GM23248 (cell line): ENCODE measurements around the gene ARHGAP26. TPM values are rescaled to one million over a fixed set of nuclear protein-coding genes. Genes with fewer than 3 reads are reported as not detected.

Experiments
- DNase-seq: peaks from one replicate; pipeline ENCODE4 v3.0.0-alpha.2; 2015
- H2AFZ ChIP-seq: fragments of 200-600 bp; sonication (generic); 2 replicates; pipeline ENCODE4 v1.6.1; 2016; ENCODE audit warnings: antibody characterized with exemption
- H3F3A ChIP-seq: fragments of 200-600 bp; sonication (generic); 2 replicates; pipeline ENCODE4 v1.6.1; 2016; ENCODE audit warnings: mild to moderate bottlenecking, antibody characterized with exemption, mixed run types; ENCODE audit not compliant: insufficient read depth
- H3K27ac ChIP-seq: fragments of 200-600 bp; sonication (generic); 2 replicates; pipeline ENCODE4 v1.5.1; 2016; ENCODE audit warnings: mild to moderate bottlenecking
- H3K27me3 ChIP-seq: fragments of 200-600 bp; sonication (generic); replicated peaks from 2 replicates; pipeline ENCODE4 v1.6.1; 2016; ENCODE audit warnings: mild to moderate bottlenecking; ENCODE audit not compliant: insufficient read depth
- H3K36me3 ChIP-seq: fragments of 200-600 bp; sonication (generic); 2 replicates; pipeline ENCODE4 v1.6.1; 2016; ENCODE audit warnings: low read depth, mild to moderate bottlenecking
- H3K4me1 ChIP-seq: fragments of 200-600 bp; sonication (generic); 2 replicates; pipeline ENCODE4 v1.6.1; 2016; ENCODE audit warnings: mild to moderate bottlenecking; ENCODE audit not compliant: insufficient read depth
- H3K4me2 ChIP-seq: fragments of 200-600 bp; sonication (generic); one replicate; pipeline ENCODE4 v1.6.1; 2016; ENCODE audit warnings: mild to moderate bottlenecking; ENCODE audit not compliant: unreplicated experiment
- H3K4me3 ChIP-seq: fragments of 200-600 bp; sonication (generic); 2 replicates; pipeline ENCODE4 v1.5.1; 2016; ENCODE audit warnings: mild to moderate bottlenecking
- H3K79me2 ChIP-seq: fragments of 200-600 bp; sonication (generic); 2 replicates; pipeline ENCODE4 v1.6.1; 2016; ENCODE audit warnings: mild to moderate bottlenecking; ENCODE audit not compliant: insufficient read depth
- H3K9ac ChIP-seq: fragments of 200-600 bp; sonication (generic); 2 replicates; pipeline ENCODE4 v1.6.1; 2016; ENCODE audit warnings: mild to moderate bottlenecking
- H3K9me2 ChIP-seq: fragments of 200-600 bp; sonication (generic); 2 replicates; pipeline ENCODE4 v1.6.1; 2016; ENCODE audit warnings: mixed run types, mild to moderate bottlenecking, moderate library complexity; ENCODE audit not compliant: insufficient read depth
- H3K9me3 ChIP-seq: fragments of 200-600 bp; sonication (generic); one replicate; pipeline ENCODE4 v1.6.1; 2017; ENCODE audit warnings: low read depth
- H4K20me1 ChIP-seq: fragments of 200-600 bp; sonication (generic); 2 replicates; pipeline ENCODE4 v1.6.0; 2016; ENCODE audit not compliant: insufficient read depth
- EZH2 ChIP-seq: fragments of 200-600 bp; sonication (generic); IDR thresholded peaks from 2 replicates; pipeline ENCODE4 v1.6.1; 2018; ENCODE audit warnings: antibody characterized with exemption, mild to moderate bottlenecking; ENCODE audit not compliant: insufficient read depth, poor library complexity, severe bottlenecking
- EZH2phosphoT487 ChIP-seq: fragments of 200-600 bp; sonication (generic); IDR thresholded peaks from 2 replicates; pipeline ENCODE4 v1.6.1; 2018; ENCODE audit warnings: antibody characterized with exemption, moderate library complexity, mild to moderate bottlenecking, low read depth; ENCODE audit not compliant: insufficient read depth
- WGBS, 2 experiments: methylation state at CpG; one replicate each; pipeline ENCODE4 v1.1.6; 2015 to 2017; ENCODE audit warnings: low lambda C conversion rate in 2 of 2, low coverage in 1 of 2; ENCODE audit errors: missing lambda C conversion rate in 2 of 2; 5-methylcytosine and 5-hydroxymethylcytosine counted together
- in situ Hi-C: fragments of 300-500 bp; cut with MboI; formaldehyde crosslinking; loops from 2 replicates; pipeline ENCODE4 v1.15.0; 2020
- polyA plus RNA-seq: library from polyadenylated mRNA; unstranded; fragments of >200 nt; fragmentation: Nextera tagmentation; extraction: Ambion mirVana; gene quantifications from 2 replicates; pipeline ENCODE4 v1.2.1, GENCODE V29; 2016
- total RNA-seq: library from RNA; depleted of rRNA; stranded (reverse); fragments of >200 nt; shearing (Covaris generic); gene quantifications from 2 replicates; pipeline ENCODE4 v1.2.3, GENCODE V29; 2014

The ARHGAP26 gene
- total and polyA plus RNA-seq, 2 experiments from 2014 or later = 1.6 to 1.7 TPM

DNA sequence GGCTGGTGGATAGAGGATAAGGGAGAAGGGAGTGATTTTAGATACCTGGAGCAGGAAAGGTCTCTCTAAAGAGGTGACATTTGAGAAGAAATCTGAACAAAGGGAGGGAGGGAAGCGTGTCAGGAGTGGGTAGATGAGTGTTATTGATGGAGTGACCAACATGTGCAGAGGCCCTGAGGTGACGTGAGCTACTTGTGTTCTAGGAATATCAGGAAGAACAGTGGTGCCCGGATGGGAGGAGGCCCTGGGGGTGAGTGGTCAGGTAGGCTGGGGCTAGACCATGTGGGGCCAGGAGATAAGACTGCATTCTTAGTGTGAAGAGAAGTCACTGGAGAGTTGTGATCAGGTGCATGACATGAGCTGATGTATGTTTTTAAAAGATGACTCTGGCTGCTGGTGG lies 256.2 kb downstream of the ARHGAP26 start:
- no peak overlapping the region for H3K9ac ChIP-seq
- no peak for DNase-seq
- peaks cover 10% of the 10 kb centered on the region; the same call in 1 of the 2 replicates for H3K4me1 ChIP-seq
- no peaks in the 10 kb centered on the region for H3K27me3 ChIP-seq
- no peaks in the 10 kb centered on the region for H3K9me2 ChIP-seq
- no peak overlapping the region for H3K27ac ChIP-seq
- H4K20me1 ChIP-seq = no peaks in the 10 kb centered on the region
- no peak overlapping the region for H2AFZ ChIP-seq
- no peak overlapping the region for H3K4me2 ChIP-seq
- no peaks in the 10 kb centered on the region for H3K79me2 ChIP-seq
- 96 to 97% methylated on average over 3 of the region's 3 CpGs for WGBS, 2 experiments
- no peak for TF ChIP-seq EZH2
- TF ChIP-seq EZH2phosphoT487 = no peak
- H3K4me3 ChIP-seq = no peak overlapping the region
- H3K9me3 ChIP-seq = no peaks in the 10 kb centered on the region
- in situ Hi-C loops = loop anchor here (10.0 kb wide), 1 partner anchor 368 kb away; no protein-coding TSS in a partner anchor
- H3F3A ChIP-seq = no peaks in the 10 kb centered on the region
- no peaks in the 10 kb centered on the region for H3K36me3 ChIP-seq

DNA sequence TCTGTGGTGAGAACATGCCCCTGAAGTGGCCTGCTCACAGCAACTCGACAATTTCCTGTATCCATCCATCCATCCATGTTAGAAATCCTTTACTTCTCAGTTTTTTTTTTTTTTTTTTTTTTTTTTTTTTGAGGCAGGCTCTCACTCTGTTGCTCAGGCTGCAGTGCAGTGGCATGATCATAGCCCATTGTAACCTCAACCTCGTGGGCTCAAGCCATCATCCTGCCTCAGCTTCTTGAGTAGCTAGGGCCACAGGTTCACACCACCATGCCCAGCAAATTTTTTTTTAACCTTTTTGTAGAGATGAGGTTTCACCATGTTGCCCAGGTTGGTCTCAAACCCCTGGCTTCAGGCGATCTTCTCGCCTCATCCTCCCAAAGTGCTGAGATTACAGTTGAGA lies 259.1 kb downstream of the ARHGAP26 start:
- no peaks in the 10 kb centered on the region for H4K20me1 ChIP-seq
- no peaks in the 10 kb centered on the region for H3K27me3 ChIP-seq
- H3K9me2 ChIP-seq = no peaks in the 10 kb centered on the region
- no peak for TF ChIP-seq EZH2
- no peak for TF ChIP-seq EZH2phosphoT487
- no peak overlapping the region for H3K9ac ChIP-seq
- no peak overlapping the region for H3K4me2 ChIP-seq
- H3K4me3 ChIP-seq = no peak overlapping the region
- no peaks in the 10 kb centered on the region for H3K79me2 ChIP-seq
- WGBS, 2 experiments = 82 to 86% methylated on average over 4 of the region's 4 CpGs
- H3K36me3 ChIP-seq = no peaks in the 10 kb centered on the region
- H3K27ac ChIP-seq = no peak overlapping the region
- in situ Hi-C loops = loop anchor here (10.0 kb wide), 1 partner anchor 366 kb away; no protein-coding TSS in a partner anchor
- peaks cover 9% of the 10 kb centered on the region for H3F3A ChIP-seq
- H3K4me1 ChIP-seq = peaks cover 5% of the 10 kb centered on the region; the same call in 1 of the 2 replicates
- no peaks in the 10 kb centered on the region for H3K9me3 ChIP-seq
- no peak overlapping the region for H2AFZ ChIP-seq
- DNase-seq = no peak

DNA sequence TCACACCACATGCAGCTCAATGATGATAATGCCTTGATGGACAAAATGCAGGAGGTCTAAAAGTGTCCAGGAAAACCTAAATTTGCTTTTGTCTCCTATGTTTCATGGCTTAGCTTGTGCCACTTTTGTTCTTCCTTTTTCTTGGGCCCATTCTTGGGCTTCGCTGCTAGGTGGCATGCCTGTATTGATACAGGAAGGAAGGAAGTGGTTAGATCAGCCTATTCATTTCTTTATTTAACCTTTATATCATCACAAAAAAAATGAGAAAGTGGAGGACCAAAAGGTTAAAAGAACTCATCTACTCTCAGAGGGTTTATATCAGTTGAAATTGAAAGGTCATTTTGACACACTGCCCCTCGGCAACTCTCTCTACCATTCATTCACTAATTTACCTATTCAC lies 260.2 kb downstream of the ARHGAP26 start:
- H3K9me2 ChIP-seq = no peaks in the 10 kb centered on the region
- H3K36me3 ChIP-seq = no peaks in the 10 kb centered on the region
- no peaks in the 10 kb centered on the region for H3K9me3 ChIP-seq
- 93 to 99% methylated on average over 2 of the region's 2 CpGs for WGBS, 2 experiments
- in situ Hi-C loops = no loop called here
- peaks cover 12% of the 10 kb centered on the region for H3F3A ChIP-seq
- no peaks in the 10 kb centered on the region for H3K79me2 ChIP-seq
- no peaks in the 10 kb centered on the region for H4K20me1 ChIP-seq
- no peak overlapping the region for H2AFZ ChIP-seq
- no peaks in the 10 kb centered on the region for H3K27me3 ChIP-seq
- H3K4me1 ChIP-seq = peaks cover 5% of the 10 kb centered on the region; the same call in 1 of the 2 replicates
- H3K4me3 ChIP-seq = no peak overlapping the region
- no peak for TF ChIP-seq EZH2
- TF ChIP-seq EZH2phosphoT487 = no peak
- H3K9ac ChIP-seq = no peak overlapping the region
- no peak overlapping the region for H3K27ac ChIP-seq
- no peak overlapping the region for H3K4me2 ChIP-seq
- no peak for DNase-seq

DNA sequence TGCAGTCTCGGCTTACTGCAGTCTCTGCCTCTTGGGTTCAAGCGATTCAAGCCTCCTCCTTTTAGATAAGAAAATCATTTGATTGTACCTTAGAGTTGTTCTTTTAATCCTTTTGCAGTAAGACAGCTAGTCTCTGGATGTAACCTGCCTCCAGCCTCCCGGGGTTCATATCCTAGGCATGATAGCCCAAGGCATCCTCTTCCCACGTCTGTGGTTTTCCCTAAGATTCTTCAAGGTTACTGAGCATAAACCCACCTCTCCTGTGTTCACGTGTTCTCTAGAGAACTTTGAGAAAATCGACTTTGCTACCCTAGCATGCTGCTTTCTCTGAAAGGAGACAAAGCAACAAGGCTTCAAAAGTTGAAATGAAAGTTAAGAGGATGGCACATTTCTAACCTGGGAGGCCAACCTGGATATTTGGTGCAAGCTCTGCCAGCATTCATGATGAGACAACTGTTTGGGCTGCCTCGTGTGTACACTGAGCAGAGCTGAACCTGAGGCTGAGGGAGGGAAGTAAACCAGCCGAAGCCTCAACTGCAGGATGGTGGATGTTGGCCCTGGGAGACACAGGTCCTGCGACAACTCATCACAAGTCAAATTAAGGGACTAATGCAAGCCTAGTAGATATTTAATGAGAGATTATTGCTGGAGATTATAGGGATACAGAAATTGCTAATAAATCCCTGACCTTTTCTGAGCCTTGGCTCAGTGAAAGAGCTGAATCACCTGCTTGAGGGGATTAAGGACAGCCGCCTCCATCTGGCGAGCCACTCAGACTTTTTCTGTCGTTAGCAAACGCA lies 261.8 kb downstream of the ARHGAP26 start:
- H3K4me3 ChIP-seq = no peak overlapping the region
- in situ Hi-C loops = no loop called here
- H4K20me1 ChIP-seq = no peaks in the 10 kb centered on the region
- no peaks in the 10 kb centered on the region for H3K9me3 ChIP-seq
- H3K36me3 ChIP-seq = no peaks in the 10 kb centered on the region
- 88 to 89% methylated on average over 13 of the region's 13 CpGs for WGBS, 2 experiments
- no peak overlapping the region for H3K9ac ChIP-seq
- no peak for TF ChIP-seq EZH2phosphoT487
- TF ChIP-seq EZH2 = no peak
- H3F3A ChIP-seq = peaks cover 12% of the 10 kb centered on the region
- DNase-seq = no peak
- no peak overlapping the region for H3K27ac ChIP-seq
- H3K4me1 ChIP-seq = peaks cover 5% of the 10 kb centered on the region; the same call in 1 of the 2 replicates
- no peak overlapping the region for H3K4me2 ChIP-seq
- H2AFZ ChIP-seq = no peak overlapping the region
- no peaks in the 10 kb centered on the region for H3K27me3 ChIP-seq
- no peaks in the 10 kb centered on the region for H3K79me2 ChIP-seq
- no peaks in the 10 kb centered on the region for H3K9me2 ChIP-seq
